Upper lobe of right lung (tissue), 1 donor: ENCODE measurements around the gene USP27X. TPM values are rescaled to one million over a fixed set of nuclear protein-coding genes. Genes with fewer than 3 reads are reported as not detected.

Source experiments
- ATAC-seq: fragments of 200-7000 bp; cut with Tn5 transposase; one replicate; pipeline ENCODE4 v1.9.1; 2020; ENCODE audit warnings: mild to moderate bottlenecking, moderate library complexity
- DNase-seq: peaks from one replicate; pipeline ENCODE4 v3.0.0-alpha.2; 2020
- H3K27ac ChIP-seq: fragments of 200-600 bp; one replicate; pipeline ENCODE4 v1.8.0; 2022
- H3K27me3 ChIP-seq: fragments of 200-600 bp; one replicate; pipeline ENCODE4 v1.8.0; 2022; ENCODE audit warnings: mild to moderate bottlenecking
- H3K36me3 ChIP-seq: fragments of 200-600 bp; one replicate; pipeline ENCODE4 v1.8.0; 2022
- H3K4me1 ChIP-seq: fragments of 200-600 bp; one replicate; pipeline ENCODE4 v1.8.0; 2022
- H3K4me3 ChIP-seq: fragments of 200-600 bp; one replicate; pipeline ENCODE4 v1.8.0; 2022; ENCODE audit warnings: mild to moderate bottlenecking
- H3K9me3 ChIP-seq: fragments of 200-600 bp; one replicate; pipeline ENCODE4 v1.8.0; 2022
- CTCF ChIP-seq: fragments of 200-600 bp; IDR thresholded peaks from one replicate; pipeline ENCODE4 v1.8.0; 2022; ENCODE audit warnings: antibody characterized with exemption
- intact Hi-C: fragments of 100-400 bp; cut with DNase I; formaldehyde crosslinking; loops from one replicate; pipeline ENCODE4 v1.11.0; 2022
- long read RNA-seq: library from polyadenylated mRNA; unstranded; transcript quantifications from one replicate; pipeline ENCODE4 v2.0.0, GENCODE V29; 2021
- total RNA-seq: library from RNA; stranded (reverse); fragmentation: NEBNext Ultra II Directional; extraction: Animal tissue kit (Norgen Biotek cat#: 25700); gene quantifications from one replicate; pipeline ENCODE4 v1.2.1, GENCODE V29; 2021
- donor health status: DM: no; HTN: yes; CAD: no; lungs with severe emphysema.

Gene USP27X
- total RNA-seq = 3.0 TPM
- long read RNA-seq = 0 reads

- ATAC-seq (peak; percentile 95), DNase-seq (peak; percentile 90)
- H3K9me3 ChIP-seq = no peaks in the 10 kb centered on the region
- no peaks in the 10 kb centered on the region for H3K36me3 ChIP-seq
- intact Hi-C loops = no loop called here
- H3K4me1 ChIP-seq = peaks cover 3% of the 10 kb centered on the region
- no peaks in the 10 kb centered on the region for H3K27me3 ChIP-seq
- peak; percentile 49 for TF ChIP-seq CTCF
- H3K4me3 ChIP-seq = peak within 1 kb of the TSS; percentile 58
- H3K27ac ChIP-seq = peak within 1 kb of the TSS; percentile 69
Observed at GRCh38 chrX:49878834-49879655, at the start of gene USP27X. Gene USP27X (plus strand): TSS chrX:49879484. CDS start chrX:49880308, 824 bp downstream.

DNA sequence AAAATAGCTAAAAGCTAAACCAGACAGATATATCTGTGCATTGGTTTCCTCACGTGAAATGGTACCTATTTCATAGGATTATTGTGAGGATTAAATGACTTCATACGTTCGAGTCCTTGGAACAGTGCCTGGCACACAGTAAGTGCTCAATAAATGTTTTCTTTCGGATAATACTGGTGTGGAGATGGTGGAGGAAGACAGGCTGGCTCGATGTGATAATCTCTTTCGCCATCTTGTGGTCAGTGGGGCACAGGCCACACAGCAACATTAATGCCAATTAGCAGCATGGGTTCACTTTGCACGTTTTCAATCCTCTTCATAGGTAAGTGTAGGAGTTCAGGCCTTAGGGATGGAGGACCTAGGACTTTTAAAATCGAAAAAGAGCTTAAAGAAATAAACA, 40.9 kb upstream of the USP27X start:
- no peaks in the 10 kb centered on the region for H3K9me3 ChIP-seq
- H3K27ac ChIP-seq = no peak overlapping the region
- ATAC-seq (peak; percentile 70), DNase-seq (no peak)
- H3K36me3 ChIP-seq = no peaks in the 10 kb centered on the region
- intact Hi-C loops = no loop called here
- peak; percentile 61 for TF ChIP-seq CTCF
- H3K27me3 ChIP-seq = no peaks in the 10 kb centered on the region
- H3K4me1 ChIP-seq = no peaks in the 10 kb centered on the region
- no peak overlapping the region for H3K4me3 ChIP-seq

- ATAC-seq = peak; percentile 90
Observed at GRCh38 chrX:49840679-49841078, 38.6 kb upstream of the USP27X start.

GRCh38 chrX:49842621-49843020, 36.7 kb upstream of the USP27X start:
- Histone ChIP-seq H3K27ac (no peak overlapping the region), H3K4me3 (no peak overlapping the region), H3K36me3 (no peaks in the 10 kb centered on the region), H3K9me3 (no peaks in the 10 kb centered on the region), H3K4me1 (no peaks in the 10 kb centered on the region), H3K27me3 (no peaks in the 10 kb centered on the region)
- TF ChIP-seq CTCF = no peak
- ATAC-seq (no peak), DNase-seq (no peak)
- intact Hi-C loops = no loop called here

More at GRCh38 chrX:49840679-49841078, 38.6 kb upstream of the USP27X start:
- peak; percentile 71 for DNase-seq
- Histone ChIP-seq H3K9me3 (no peaks in the 10 kb centered on the region), H3K36me3 (no peaks in the 10 kb centered on the region), H3K27ac (no peak overlapping the region), H3K4me3 (no peak overlapping the region), H3K4me1 (no peaks in the 10 kb centered on the region), H3K27me3 (no peaks in the 10 kb centered on the region)
- intact Hi-C loops = no loop called here
- peak; percentile 30 for TF ChIP-seq CTCF

GRCh38 chrX:49844611-49845010, 34.7 kb upstream of the USP27X start:
- Histone ChIP-seq H3K9me3 (no peaks in the 10 kb centered on the region), H3K27me3 (no peaks in the 10 kb centered on the region), H3K4me3 (no peak overlapping the region), H3K4me1 (no peaks in the 10 kb centered on the region), H3K27ac (no peak overlapping the region), H3K36me3 (no peaks in the 10 kb centered on the region)
- ATAC-seq (no peak), DNase-seq (no peak)
- TF ChIP-seq CTCF = no peak
- intact Hi-C loops = no loop called here
